Fibroblast of lung (primary cell): ENCODE measurements around the gene NT5C3A. TPM values are rescaled to one million over a fixed set of nuclear protein-coding genes. Genes with fewer than 3 reads are reported as not detected.

Experiments used
- DNase-seq, 2 donors: peaks; one replicate each; pipeline versions ENCODE4 v3.0.0 to v3.0.0-alpha.2; 2010; ENCODE audit warnings: low read depth in 2 of 2
- H2AFZ ChIP-seq: 2 replicates; pipeline ENCODE4 v1.5.1; 2012; ENCODE audit warnings: low read length, control low read depth, inconsistent platforms
- H3K27ac ChIP-seq: 2 replicates; pipeline ENCODE4 v1.5.1; 2011; ENCODE audit warnings: low read length, control low read depth; ENCODE audit not compliant: insufficient read depth
- H3K27me3 ChIP-seq: 2 replicates; pipeline ENCODE4 v1.5.1; 2011; ENCODE audit warnings: mild to moderate bottlenecking, low read length; ENCODE audit not compliant: control insufficient read depth, insufficient read depth
- H3K36me3 ChIP-seq: 2 replicates; pipeline ENCODE4 v1.5.1; 2011; ENCODE audit warnings: low read length; ENCODE audit not compliant: control insufficient read depth, insufficient read depth
- H3K4me1 ChIP-seq: 2 replicates; pipeline ENCODE4 v1.5.1; 2011; ENCODE audit warnings: low read length; ENCODE audit not compliant: control insufficient read depth, insufficient read depth; ENCODE audit errors: extremely low read depth
- H3K4me2 ChIP-seq: 2 replicates; pipeline ENCODE4 v1.5.1; 2011; ENCODE audit warnings: low read length, control low read depth; ENCODE audit not compliant: insufficient read depth; ENCODE audit errors: extremely low read depth
- H3K4me3 ChIP-seq, 4 experiments: fragments of 200-600 bp in 1 of 4; sonication (generic) in 1 of 4; replicated peaks in 1 of 4; 2 replicates each; pipeline ENCODE4 v1.5.1; 2011 to 2016; ENCODE audit warnings: low read length in 4 of 4, low read depth in 3 of 4, mild to moderate bottlenecking in 3 of 4, control low read depth in 2 of 4, inconsistent platforms in 1 of 4, mixed read lengths in 1 of 4; ENCODE audit not compliant: insufficient read depth in 1 of 4; ENCODE audit errors: control extremely low read depth in 1 of 4
- H3K79me2 ChIP-seq: 2 replicates; pipeline ENCODE4 v1.5.1; 2012; ENCODE audit warnings: mild to moderate bottlenecking, low read length, inconsistent platforms; ENCODE audit not compliant: control insufficient read depth, insufficient read depth
- H3K9ac ChIP-seq: 2 replicates; pipeline ENCODE4 v1.5.1; 2011; ENCODE audit warnings: mild to moderate bottlenecking, low read length, control low read depth; ENCODE audit not compliant: insufficient read depth
- H3K9me3 ChIP-seq: 2 replicates; pipeline ENCODE4 v1.5.1; 2012; ENCODE audit warnings: low read depth, low read length; ENCODE audit not compliant: control insufficient read depth, insufficient read depth
- H4K20me1 ChIP-seq: 2 replicates; pipeline ENCODE4 v1.5.1; 2011; ENCODE audit warnings: low read length; ENCODE audit not compliant: control insufficient read depth, insufficient read depth; ENCODE audit errors: extremely low read depth
- CTCF ChIP-seq, 2 donors: IDR thresholded peaks in 1 of 2; conservative IDR thresholded peaks in 1 of 2; 1 replicate in 1 of 2; 2 replicates in 1 of 2; pipeline ENCODE4 v1.5.1; 2011 to 2012; ENCODE audit warnings: low read length in 2 of 2, control low read depth in 1 of 2, inconsistent platforms in 1 of 2, low read depth in 1 of 2, mild to moderate bottlenecking in 1 of 2
- EZH2 ChIP-seq: IDR thresholded peaks from 2 replicates; pipeline ENCODE4 v1.5.1; 2012; ENCODE audit warnings: low read length, control low read depth, mild to moderate bottlenecking; ENCODE audit errors: missing control alignments
- polyA plus RNA-seq, 2 donors: library from polyadenylated mRNA; depleted of rRNA in 1 of 2; stranded (reverse) in 1 of 2; unstranded in 1 of 2; fragments of >200 nt; gene quantifications; 2 replicates each; pipeline ENCODE4 v1.2.1, GENCODE V29; 2011 to 2012; ENCODE audit warnings: missing spikeins in 1 of 2
- total RNA-seq: library from RNA; depleted of rRNA; stranded (reverse); fragments of >200 nt; gene quantifications from 2 replicates; pipeline ENCODE4 v1.2.1, GENCODE V29; 2014

NT5C3A gene
- total and polyA plus RNA-seq, 2 donors (not counting 1 experiment from before 2014, with no cell fraction given) = 17.2 to 25.3 TPM

- peaks cover 38% of the 10 kb centered on the region for H3K79me2 ChIP-seq
These were observed 46.6 kb upstream of the NT5C3A start, which contains the start of gene RP9 for GRCh38 chr7:33109005-33109757. Gene RP9 (minus strand): TSS chr7:33109404. CDS start chr7:33109372, 32 bp downstream.

GRCh38 chr7:33108554-33109004, 46.0 kb upstream of the NT5C3A start:
- Histone ChIP-seq H3K9ac (peak overlapping the region; percentile 83), H3K79me2 (peaks cover 38% of the 10 kb centered on the region), H3K4me3 (peak overlapping the region; percentile 52 to 95 (median 60)), H2AFZ (peak overlapping the region; percentile 86), H3K27me3 (no peaks in the 10 kb centered on the region), H3K36me3 (no peaks in the 10 kb centered on the region), H3K4me1 (peaks cover 6% of the 10 kb centered on the region), H4K20me1 (no peaks in the 10 kb centered on the region), H3K9me3 (no peaks in the 10 kb centered on the region), H3K27ac (peak overlapping the region; percentile 30), H3K4me2 (peak overlapping the region; percentile 85)
- peak in 1 of 2 donors; percentile 42 for DNase-seq
- no peak for TF ChIP-seq EZH2
- peak in 1 of 2 donors; percentile 3 for TF ChIP-seq CTCF (conservative IDR thresholded peaks at IDR 0.05 in 1 of 2, IDR thresholded peaks at IDR 0.05 in 1 of 2; ENCODE audit: low read depth in 1 of 2, low read length in 2 of 2)

More at GRCh38 chr7:33109005-33109757, 46.6 kb upstream of the NT5C3A start, which contains the start of gene RP9:
- no peaks in the 10 kb centered on the region for H3K27me3 ChIP-seq
- H3K9ac ChIP-seq = peak within 1 kb of the TSS; percentile 83
- peak; percentile 45 to 63 for DNase-seq
- TF ChIP-seq CTCF (conservative IDR thresholded peaks at IDR 0.05 in 1 of 2, IDR thresholded peaks at IDR 0.05 in 1 of 2; ENCODE audit: low read depth in 1 of 2, low read length in 2 of 2) (peak; percentile 10 to 28), EZH2 (no peak)
- peak within 1 kb of the TSS; percentile 52 to 95 (median 63) for H3K4me3 ChIP-seq
- H2AFZ ChIP-seq = peak within 1 kb of the TSS; percentile 86
- H4K20me1 ChIP-seq = no peaks in the 10 kb centered on the region
- peak within 1 kb of the TSS; percentile 88 for H3K4me2 ChIP-seq
- peak within 1 kb of the TSS; percentile 30 for H3K27ac ChIP-seq
- H3K4me1 ChIP-seq = peaks cover 6% of the 10 kb centered on the region
- no peaks in the 10 kb centered on the region for H3K36me3 ChIP-seq
- no peaks in the 10 kb centered on the region for H3K9me3 ChIP-seq
